HG03135 (cell line): ENCODE measurements around the gene GTF3C1.

Experiments
- ATAC-seq: cut with Tn5 transposase; IDR thresholded peaks from one replicate; pipeline ENCODE4 v1.9.1; 2021; ENCODE audit warnings: mild to moderate bottlenecking, moderate library complexity; ENCODE audit not compliant: unreplicated experiment

GTF3C1 gene

DNA sequence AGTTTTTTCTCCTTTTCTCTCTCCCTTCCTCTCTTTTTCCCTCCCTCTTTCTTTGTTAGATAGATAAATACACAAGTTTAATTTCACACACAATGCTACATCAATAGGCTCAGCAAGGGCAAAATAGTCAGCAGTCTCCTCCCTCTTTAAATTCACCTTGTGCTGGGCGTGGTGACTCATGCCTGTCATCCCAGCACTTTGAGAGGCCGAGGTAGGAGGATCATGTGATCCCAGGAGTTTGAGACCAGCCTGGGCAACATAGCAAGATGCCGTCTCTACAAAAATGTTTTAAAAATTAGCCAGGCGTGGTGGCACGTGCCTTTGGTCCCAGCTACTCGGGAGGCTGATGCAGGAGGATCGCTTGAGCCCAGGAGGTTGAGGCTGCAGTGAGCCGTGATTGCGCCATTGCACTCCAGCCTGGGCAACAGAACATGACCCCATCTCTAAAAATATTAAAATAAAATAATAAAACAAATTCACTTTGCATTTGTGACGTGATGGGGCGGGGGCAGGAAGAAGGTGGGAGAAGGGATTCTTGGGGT is 120.3 kb downstream of the GTF3C1 start:
- ATAC-seq = no peak

DNA sequence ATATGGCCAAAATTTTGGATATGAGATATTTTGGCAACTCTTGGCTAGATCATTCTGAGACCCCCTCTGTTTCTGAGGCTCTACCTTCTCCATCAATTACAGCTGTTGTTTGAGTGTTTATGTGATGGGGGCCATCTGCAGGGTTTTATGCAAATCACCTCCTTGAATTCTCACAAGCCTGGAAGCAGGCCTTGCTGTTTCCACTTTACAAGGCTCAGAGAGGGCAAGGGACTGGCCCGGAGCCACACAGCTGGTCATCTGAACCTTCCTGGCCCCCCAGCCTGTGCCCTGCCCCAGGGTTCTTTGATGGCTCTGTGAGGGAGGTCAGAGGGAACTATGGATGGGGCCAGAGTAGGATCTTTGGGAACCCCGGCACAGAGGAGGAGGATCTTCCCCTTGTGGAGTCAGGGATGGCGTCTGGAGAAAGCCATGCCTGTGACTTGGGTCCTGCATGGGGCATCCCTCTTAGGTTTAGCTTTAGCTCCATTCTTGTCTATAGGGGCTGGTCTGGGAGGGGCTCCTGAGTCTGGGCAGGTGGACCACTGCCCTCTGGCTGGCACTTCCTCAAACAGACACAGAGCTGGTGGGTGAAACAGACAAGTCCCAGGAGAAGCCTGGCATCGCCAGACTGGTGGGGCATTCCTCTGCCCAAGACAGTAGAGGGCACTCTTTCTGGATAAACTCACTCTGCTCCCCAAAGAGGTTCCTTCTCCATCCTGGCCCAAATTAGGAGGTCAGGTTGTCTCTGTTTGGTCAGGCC is 121.5 kb downstream of the GTF3C1 start:
- ATAC-seq = no peak

DNA sequence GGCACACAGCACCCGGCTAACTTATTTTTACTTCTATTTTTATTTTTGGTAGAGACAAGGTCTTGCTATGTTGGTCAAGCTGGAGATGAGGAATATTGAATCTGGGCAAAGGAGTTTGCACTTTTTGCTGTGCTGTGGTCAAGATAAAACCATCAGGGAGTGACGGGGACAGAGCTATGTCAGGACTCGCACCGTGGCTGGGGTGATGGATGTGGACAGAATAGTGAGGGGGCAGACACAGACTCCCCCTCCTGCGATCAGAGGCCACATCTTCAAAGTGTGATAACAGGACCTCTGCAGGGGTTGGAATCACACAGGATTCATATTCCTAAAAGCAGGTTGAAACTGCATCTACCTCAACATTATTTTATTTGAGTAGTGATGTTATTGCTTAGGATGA is 122.2 kb downstream of the GTF3C1 start:
- ATAC-seq = no peak

DNA sequence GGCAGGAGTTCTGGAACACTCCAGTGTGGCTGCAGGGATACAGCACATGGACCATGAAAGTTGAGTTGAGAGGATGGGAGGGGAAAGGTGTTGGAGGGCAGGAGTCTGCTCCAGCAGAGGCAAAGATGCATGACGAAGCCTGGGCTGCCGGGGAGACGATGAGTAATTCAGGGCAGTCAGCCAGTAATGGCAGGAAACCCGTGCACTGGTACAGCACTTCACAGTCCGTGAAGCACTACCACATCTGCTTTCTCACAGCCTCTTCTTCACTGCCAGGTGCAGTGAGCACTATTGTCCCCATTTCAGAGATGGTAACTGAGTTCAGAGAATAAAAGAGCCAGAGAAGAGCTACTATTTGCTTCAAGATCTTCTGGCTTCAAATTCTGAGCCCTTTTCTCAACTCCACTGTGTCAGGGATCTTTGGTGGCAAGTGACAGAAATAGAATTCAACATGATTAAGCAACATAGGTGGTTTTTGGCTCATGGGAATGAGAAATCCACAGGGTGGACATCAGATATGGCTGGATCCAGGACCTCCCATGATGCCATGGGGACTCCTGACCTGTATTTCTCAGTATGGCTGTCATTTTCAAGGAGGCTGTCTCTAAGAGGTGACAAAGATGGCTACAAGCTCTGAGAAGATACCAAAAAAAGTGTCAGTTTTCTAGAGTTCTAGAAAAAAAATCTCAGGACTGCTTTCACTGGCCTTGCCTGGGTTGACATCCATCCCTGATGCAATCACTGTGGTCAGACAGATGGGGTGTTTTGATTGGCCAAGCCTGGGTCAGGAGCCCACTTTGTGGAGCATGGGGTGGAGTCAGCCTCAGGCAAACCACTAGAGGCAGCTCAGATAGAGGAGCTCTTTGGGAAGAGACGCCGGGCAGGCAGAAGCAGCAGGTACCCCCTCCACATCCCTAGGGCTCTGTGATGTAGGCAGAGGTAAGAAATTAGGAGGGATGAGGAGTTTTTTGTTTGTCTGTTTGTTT is 123.0 kb downstream of the GTF3C1 start:
- ATAC-seq = peak; percentile 72

DNA sequence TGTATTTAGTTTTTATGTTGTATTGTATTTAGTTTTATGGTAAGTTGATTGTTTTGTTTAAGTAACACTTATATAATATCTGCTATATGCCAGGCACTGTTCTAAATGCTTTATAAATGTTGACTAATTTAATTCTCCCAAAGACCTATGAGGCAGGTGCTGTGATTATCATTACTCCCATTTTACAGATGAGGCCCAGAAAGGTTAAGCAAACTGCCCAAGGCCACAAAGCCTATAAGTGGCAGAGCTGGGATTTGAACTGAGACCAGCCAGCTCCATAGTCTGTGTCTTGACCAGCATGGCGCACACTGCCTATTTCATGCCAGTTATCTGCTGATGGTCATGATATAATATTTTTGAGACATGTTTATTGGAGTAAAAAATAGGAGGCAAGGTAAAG is 123.8 kb downstream of the GTF3C1 start:
- ATAC-seq = no peak

DNA sequence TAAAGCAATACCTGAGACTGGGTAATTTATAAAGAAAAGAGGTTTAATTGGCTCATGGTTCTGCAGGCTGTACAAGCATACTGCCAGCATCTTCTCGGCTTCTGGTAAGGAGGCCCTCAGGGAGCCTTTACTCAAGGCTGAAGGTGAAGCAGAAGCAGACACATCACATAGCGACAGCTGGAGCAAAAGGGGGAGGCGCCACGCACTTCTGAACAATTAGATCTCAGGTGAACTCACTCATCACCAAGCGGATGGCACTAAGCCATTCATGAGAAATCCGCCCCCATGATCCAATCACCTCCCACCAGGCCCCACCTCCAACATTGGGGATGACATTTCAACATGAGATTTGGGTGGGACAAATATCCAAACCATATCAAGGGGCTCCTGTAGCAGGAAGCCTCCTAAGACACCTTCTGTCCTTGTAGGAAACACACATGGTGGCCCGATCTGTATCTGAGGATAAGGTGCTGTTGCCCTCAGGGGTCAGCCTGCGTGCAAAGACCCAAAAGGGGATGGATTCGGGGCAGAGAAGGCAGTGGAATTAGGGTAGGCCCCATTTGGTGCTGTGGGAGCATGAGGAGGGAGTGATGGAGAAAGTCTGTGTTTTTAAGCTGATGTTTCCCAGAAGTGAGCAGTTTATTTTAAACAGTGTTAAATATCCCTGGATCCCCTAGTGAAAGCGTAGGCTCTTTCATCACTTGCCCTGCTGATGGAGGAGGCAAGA is 124.8 kb downstream of the GTF3C1 start:
- ATAC-seq = no peak

DNA sequence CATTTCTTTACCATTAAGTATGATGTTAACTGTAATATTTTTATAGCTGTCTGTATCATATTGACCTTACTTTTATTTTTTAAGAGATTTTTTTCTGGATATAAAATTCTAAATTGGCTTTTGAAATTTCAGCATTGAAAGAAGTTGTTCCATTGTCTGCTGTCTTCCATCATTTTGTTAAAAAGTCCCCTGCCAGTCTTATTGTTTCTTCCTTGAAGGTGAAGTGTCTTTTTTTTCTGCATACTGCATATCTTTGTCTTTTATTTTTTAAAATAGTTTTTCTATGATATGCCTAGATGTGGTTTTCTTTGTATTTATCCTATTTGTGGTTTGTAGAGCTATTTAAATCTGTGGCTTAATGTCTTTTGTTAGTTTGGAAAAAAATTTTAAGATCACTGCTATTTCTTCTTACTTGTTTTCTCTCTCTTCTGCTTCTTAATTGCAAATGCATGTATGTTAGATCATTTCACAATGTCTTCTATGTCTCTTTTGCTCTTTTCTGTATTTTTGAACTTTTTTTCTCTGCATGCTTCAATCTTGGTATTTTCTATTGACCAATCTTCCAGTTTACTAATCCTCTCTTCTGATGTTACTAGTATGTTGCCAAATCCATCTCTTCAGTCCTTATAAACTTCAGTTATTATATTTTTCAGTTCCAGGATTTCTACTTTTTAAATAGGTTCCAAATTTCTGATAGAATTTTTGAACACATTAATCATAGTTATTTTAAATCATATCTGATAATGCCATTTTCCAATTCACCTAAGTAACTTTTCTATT is 127.6 kb downstream of the GTF3C1 start:
- no peak for ATAC-seq

DNA sequence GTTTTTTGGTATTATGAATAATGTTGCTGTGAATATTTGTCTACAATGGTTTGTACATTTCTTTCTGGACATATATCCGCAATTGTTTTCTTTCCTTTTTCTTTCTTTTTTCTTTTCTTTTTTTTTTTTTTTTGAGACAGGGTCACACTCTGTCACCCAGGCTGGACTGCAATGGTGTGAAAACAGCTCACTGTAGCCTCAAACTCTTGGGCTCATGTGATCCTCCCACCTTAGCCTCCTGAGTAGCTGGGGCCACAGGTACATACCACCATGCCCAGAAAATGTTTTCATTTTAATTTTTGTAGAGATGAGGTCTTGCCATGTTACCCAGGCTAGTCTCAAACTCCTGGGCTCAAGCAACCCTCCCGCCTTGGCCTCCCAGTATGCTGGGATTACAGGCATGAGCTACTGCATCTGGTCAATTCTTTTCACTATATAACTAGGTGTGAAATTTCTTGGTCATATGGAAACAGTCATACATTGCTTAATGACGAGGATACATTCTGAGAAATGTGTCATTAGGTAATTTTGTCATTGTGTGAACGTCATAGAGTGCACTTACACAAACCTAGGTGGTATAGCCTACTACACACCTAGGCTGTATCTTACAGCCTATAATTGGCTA is 132.6 kb downstream of the GTF3C1 start:
- ATAC-seq = no peak

DNA sequence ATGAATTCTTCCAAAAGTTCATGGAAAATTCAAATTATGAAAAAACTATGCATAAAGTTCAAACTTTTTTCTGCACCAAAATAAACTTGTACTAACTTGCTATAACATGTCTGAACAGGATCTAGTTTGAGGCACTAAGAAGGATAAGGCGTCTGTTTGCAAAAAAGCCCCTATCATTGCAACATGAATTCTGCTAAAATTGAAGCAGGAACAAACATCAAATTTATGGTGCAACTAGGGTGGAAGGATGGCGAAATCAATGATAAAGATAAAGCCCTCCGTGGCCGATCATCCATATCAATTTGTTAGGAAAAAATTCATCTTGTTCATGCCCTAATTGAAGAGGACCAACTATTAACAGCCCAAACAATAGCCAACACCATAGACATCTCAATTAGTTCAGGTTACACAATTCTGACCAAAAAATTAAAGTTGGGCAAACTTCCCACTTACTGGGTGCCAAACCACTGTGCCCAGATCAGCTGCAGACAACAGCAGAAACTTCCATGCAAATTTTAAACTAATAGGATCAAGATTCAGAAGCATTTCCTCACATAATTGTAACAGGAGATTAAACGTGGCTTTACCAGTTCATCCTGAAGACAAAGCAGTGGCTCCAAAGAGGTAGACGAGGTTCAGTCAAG is 134.8 kb downstream of the GTF3C1 start:
- ATAC-seq = no peak

DNA sequence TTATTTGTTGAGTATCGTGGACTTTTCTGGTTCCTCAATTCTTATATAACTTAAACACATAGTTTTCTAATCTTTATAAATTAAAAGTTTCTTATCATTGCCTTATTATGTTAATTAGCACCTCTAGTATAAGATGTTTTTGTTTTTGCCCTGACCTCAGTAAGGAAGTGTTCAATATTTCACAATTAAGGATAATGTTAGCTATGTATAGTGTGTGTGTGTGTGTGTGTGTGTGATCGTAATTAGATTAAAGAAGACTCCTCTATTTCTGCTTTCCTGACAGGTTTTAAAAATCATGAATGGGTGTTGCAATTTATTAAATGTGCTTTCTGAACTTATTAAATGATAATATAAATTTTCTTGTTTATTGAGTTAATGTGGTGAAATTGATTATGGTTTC is 135.8 kb downstream of the GTF3C1 start:
- no peak for ATAC-seq

DNA sequence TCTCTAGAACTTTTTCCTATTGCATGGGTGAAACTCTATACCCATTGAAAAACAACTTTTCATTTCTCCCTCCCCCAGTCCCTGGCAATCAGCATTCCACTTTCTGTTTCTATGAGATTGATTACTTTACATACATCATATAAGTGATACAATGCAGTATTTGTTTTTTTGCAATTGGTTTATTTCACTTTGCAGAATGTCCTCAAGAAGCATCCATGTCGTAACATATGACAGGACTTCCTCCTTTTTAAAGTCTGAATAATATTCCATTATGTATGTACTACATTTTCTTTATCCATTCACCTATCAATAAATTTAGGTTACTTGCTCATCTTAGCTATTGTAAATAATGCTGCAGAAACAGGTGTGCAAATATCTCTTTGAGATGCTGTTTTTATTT is 139.0 kb downstream of the GTF3C1 start:
- no peak for ATAC-seq
